HG02763 (cell line): ENCODE results near the gene CDC42EP1.
"Not testable (repeated sequence)": the region's sequence is repeated elsewhere in the genome, so short reads cannot be mapped to it uniquely, and the experiment has no call there.

Experiments used
- ATAC-seq: cut with Tn5 transposase; IDR thresholded peaks from one replicate; pipeline ENCODE4 v1.9.1; 2021; ENCODE audit warnings: mild to moderate bottlenecking, moderate library complexity; ENCODE audit not compliant: unreplicated experiment

Gene CDC42EP1, protein sequence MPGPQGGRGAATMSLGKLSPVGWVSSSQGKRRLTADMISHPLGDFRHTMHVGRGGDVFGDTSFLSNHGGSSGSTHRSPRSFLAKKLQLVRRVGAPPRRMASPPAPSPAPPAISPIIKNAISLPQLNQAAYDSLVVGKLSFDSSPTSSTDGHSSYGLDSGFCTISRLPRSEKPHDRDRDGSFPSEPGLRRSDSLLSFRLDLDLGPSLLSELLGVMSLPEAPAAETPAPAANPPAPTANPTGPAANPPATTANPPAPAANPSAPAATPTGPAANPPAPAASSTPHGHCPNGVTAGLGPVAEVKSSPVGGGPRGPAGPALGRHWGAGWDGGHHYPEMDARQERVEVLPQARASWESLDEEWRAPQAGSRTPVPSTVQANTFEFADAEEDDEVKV

GRCh38 chr22:37559901-37560607 lies at the start of gene CDC42EP1:
TSS of gene CDC42EP1 (plus strand) at chr22:37560480. CDS start at chr22:37566350, 5,870 bp downstream.
- ATAC-seq, result no peak

GRCh38 chr22:37511395-37512104 lies 48.7 kb upstream of the CDC42EP1 start:
- ATAC-seq, result no peak

DNA sequence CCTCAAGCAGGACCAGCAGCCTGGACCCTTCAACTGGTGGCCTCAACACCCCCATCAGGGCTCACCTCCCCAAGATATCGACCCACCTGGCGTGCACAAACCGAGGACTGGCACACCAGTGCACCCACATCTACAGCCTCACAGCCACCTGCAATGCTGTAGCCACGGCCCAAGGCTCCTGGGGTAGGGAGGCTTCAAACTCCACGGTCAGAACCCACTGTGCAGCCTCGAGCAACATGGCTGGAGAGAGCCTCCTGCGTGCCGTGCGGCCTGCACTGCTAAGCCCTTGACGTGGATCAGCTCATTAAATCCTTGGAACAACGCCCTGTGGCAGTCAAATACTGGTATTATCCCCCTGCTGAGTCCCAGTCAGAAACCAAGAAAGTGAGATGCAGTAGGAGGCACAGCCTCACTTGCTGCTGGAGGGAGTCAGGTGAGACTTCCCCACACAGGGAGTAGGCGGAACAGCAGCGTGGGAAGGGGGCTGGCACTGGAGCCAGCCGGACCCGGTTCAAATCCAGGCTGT lies 45.7 kb upstream of the CDC42EP1 start:
- no peak for ATAC-seq

- ATAC-seq, result no peak
Observed at GRCh38 chr22:37515901-37516300, 44.4 kb upstream of the CDC42EP1 start.

- ATAC-seq, result no peak
Observed at GRCh38 chr22:37516456-37516855, 43.8 kb upstream of the CDC42EP1 start.

DNA sequence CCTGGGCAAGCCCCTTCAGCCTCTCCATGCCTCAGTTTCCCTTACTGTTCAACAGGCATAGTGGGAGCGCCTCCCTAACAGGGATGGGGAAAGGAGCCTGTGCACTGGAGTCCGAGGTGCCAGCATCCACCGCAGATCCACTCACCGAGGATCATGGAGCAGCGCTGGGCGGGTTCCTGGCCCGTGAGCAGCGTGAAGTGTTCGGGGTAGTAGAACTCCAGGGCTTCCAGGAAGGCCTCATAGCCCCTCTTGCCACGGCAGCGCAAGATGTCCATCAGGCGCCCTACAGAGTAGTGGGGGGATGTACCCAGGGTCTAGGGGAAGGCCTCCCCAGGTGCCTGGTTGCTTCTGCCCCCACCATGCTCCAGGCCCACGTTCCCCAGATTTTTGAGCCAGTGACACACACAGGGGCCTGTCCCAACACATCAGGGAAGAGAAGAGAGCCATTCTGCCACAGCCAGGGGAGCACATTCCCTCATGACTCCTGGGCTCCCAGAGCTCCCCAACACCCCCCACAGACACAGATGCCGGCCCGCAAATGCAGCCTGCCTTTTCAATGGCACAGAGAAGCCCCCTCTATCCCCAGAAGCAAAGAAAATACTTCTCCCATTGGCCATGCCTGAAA lies 42.3 kb upstream of the CDC42EP1 start:
- no peak for ATAC-seq

- no peak for ATAC-seq
Observed at GRCh38 chr22:37518509-37519267, 41.6 kb upstream of the CDC42EP1 start.

DNA sequence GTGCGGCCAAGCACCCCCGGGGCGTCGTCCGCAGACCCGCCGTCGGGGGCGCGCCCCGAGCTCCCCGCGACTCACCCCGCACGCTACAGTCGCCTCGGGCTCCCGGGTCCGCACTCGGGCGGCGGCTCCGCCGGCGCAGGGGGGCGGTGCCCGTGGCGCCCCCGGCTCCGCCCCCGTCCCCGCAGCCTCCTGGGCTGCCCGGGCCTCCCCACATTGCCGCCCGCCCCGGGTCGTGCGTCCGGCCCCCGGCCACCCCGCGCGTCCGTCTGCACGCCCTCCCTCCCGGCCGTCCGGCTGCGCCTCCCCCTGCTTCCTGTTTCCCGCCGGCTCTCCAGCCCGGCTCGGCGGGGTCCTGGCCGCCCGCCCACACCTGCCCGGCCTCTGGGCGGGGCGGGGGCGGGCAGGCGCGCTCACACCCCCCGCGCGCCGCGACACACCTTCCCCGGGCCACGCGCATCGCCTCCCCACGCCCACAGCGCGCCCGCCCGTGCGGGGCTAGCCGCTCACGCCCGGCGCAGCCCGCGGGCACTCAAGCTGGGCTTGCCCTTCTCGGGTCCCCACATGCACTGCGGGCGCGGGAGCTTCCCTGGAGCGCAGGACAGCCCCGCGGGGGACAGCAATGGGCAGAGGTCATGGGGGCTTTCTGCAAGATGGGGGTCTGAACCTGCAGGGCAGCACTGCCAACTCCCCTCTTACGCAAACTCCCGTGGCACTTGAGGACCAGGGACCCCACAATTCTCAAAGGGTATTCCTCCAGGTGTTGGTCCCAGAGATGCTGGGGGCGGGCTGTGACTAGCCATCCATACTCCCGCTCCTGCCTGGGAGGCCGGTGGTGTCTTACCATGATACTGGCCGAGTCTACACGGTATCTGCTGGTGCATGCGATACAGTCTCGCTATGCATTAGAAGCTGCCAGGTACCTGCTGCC lies 40.7 kb upstream of the CDC42EP1 start, which contains the start of gene CARD10:
Gene CARD10 (minus strand): TSS at position 148 of the 928 bp plus-strand sequence. CDS start 215 bp downstream, outside the sequence.
- no peak for ATAC-seq

DNA sequence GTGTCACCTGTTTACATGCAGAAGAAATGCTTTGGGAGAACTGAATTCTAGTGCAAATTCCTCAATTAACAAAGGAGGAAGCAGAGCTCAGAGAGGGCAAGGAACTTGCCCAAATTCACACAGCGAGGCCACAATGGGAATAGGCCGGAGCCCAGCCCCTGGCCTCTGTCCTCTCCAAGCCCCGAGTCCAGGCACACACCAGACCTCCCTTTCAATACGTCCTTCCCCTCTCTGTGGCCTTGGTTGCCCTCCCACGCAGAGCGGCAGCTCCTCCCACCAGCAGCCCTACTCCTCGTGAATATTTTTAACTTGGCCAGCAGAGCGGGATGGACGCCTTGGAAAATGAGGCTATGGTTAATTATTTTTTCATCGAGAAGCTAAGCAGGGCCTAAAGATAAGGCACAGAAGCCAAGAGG lies 39.5 kb upstream of the CDC42EP1 start:
- ATAC-seq, result no peak

DNA sequence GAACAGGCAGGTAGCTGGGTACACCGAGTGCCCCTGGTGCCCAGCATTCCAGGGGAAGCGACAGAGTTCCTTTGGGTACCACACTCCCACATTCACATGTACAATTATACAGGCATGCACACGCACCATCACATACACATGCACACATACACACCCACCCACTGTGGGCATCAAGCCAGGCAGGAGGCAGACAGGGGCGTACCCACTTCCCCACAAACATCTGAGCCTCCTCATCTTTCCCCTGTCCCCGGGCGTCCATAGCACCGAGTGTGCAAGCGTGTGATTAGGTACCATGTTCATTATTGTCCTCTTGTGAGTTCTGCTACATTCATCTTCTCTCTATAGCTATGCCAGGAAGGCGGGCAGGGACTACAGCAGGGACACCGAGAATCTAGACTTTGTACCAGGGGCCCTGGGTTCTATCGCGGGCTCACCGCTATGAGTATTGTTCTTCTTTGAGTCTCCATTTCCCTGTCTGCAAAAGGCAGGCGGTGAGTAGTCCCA lies 39.0 kb upstream of the CDC42EP1 start:
- ATAC-seq, result no peak

- ATAC-seq, result no peak
Observed at GRCh38 chr22:37522482-37522881, 37.8 kb upstream of the CDC42EP1 start.

GRCh38 chr22:37525073-37525745 lies 35.1 kb upstream of the CDC42EP1 start:
- no peak for ATAC-seq

DNA sequence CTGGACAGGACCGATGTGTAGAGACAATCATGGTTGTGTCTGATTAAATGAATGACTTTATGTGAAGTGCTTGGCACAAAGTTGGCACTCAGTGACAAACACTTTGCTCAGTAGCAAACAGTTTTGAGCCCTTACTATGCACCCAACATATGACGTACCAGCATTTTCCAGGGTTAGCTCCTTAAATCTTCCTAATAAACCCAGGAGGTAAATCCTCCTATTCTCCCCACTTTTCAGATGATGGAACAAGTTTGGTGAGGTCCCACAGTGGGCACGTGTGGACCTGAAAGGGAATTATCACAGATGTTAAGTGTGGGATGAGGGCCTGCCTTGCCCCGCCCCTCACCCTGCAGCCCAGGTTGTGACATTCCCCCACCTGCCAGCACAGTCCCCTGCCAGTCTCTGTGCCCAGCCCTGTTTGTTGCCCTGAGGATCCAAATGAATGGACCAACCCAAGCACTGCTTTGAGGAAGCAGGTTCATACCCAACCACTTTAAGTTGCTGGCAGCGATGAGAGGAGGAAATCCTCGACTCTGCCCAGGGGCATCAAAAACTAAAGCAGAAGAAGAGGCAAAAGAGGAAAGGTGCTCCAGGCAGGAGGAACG lies 34.4 kb upstream of the CDC42EP1 start:
- no peak for ATAC-seq

DNA sequence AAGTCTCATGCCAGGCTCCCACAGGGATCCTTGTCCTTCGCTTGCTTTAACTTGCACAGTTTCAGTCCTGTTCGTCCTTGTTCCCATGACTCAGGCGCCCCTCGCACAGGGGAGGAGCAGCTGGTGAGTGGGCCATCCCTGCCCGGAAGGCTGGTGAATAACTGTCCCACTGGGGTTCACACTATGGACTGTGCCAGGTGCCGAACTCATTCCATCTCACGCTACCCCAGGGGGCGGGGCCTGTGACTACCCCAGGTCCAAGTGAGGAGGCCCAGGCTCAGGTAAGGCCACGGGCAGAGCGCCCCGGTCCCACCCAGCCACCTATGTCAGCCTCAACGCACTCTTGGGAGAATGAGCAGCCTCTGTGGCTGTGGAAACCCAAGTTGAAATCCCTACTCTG lies 33.9 kb upstream of the CDC42EP1 start:
- ATAC-seq, result no peak

- ATAC-seq, result not testable (repeated sequence)
Observed at GRCh38 chr22:37527081-37527752, 33.1 kb upstream of the CDC42EP1 start.

- not testable (repeated sequence) for ATAC-seq
Observed at GRCh38 chr22:37527952-37528351, 32.3 kb upstream of the CDC42EP1 start.

DNA sequence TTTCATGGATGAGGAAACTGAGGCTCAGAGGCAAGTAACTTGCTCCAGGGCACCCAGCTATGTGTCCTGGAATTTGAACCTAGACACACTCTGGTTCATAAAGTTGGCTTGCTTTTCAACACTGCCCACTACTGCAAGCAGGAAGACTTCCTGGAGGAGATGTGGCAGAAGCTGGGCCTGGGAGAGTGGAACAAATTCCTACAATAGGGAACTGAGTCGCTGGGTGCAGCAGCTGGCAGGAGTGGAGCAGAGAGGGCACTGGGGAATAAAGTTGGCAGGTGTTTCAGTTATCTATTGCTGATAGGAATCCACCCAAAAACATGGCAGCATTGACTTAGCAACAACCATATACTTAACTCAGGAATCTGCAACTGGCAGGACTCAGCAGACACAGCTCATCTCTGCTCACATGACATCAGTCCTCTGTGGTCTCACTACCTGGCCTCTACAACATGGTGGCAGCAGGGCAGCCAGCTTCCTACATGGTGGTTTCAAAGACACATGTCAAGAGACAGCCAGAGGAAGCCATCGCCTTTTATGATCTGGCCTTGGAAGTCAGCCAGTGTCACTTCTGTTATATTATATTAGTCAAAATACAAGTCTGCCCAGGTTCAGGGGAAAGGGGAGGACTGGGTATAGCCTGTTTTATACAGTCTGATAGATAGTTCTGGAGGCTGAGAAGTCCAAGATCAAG lies 30.5 kb upstream of the CDC42EP1 start:
- ATAC-seq, result no peak
